NCI-H345 treated with DMSO at 0.1 percent for 48 hours (cell line): ENCODE measurements around the gene NPHP4.
"Not testable (repeated sequence)": the region's sequence is repeated elsewhere in the genome, so short reads cannot be mapped to it uniquely, and the experiment has no call there.

ENCODE experiments used
- DNase-seq: peaks from one replicate; lab custom pipeline; 2025; ENCODE audit not compliant: unreplicated experiment; lab: John Stamatoyannopoulos, UW

The NPHP4 gene

DNA sequence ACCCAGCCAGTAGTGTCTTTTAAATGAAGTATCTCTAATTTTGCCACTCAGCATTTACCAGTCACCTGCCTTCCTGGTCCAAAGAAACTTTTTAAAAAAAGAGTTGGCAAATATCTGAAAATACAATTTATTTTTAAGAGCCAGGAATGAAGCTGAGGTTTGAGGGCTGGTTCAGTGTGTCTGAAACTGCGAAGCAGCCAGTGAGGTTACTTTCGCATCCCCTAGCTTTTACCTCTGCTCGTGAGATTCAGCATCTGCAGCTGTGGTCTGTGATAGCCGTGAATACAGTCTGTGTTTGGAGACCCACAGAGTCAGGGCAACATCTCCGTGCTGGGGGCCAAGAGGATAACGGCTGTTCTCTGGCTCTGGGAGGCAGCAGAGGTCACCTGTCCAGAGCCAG, 32.2 kb upstream of the NPHP4 start:
- no peak for DNase-seq

GRCh38 chr1:6023346-6023745, 31.1 kb upstream of the NPHP4 start:
- no peak for DNase-seq

GRCh38 chr1:6022193-6022592, 30.0 kb upstream of the NPHP4 start:
- DNase-seq: no peak

- no peak for DNase-seq
Observed at GRCh38 chr1:6019166-6019845, 27.1 kb upstream of the NPHP4 start.

DNA sequence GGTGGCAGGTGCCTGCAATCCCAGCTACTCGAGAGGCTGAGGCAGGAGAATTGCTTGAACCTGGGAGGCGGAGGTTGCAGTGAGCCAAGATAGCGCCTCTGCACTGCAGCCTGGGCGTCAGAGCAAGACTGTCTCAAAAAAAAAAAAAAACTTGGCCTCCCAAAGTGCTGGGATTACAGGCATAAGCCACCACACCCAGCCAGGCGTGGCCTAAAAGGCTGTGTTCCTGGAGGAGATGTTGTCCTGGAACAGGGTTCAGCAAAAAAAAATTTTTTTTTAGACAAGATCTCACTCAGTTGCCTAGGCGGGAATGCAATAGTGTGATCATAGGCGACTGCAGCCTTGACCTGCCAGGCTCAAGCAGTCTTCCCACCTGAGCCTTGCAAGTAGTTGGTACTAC, 25.4 kb upstream of the NPHP4 start:
- DNase-seq: not testable (repeated sequence)

GRCh38 chr1:6016191-6016865, 24.1 kb upstream of the NPHP4 start:
- no peak for DNase-seq

GRCh38 chr1:6014130-6014999, 22.1 kb upstream of the NPHP4 start:
- DNase-seq: no peak

DNA sequence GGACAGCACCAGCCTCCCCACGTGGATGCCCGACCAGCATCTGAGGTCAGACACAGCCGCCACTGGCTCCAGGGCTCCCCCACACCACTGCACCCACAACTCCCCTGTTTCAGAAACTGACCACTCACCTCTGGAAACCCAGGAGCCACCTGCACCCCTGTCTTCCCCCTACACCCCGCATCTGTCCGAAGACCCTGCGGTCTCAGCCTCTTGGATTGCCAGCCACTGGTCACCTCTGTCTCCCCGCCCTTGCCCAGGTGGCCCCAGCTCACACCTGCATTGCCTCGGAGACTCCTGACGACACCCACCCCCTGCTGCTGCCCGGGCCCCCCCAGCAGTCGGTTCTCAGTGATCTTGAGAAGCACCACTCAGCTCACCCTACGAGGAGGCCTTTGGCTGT, 21.3 kb upstream of the NPHP4 start:
- DNase-seq: no peak

- no peak for DNase-seq
Observed at GRCh38 chr1:6012529-6013318, 20.5 kb upstream of the NPHP4 start.

- DNase-seq: no peak
Observed at GRCh38 chr1:6011946-6012258, 19.7 kb upstream of the NPHP4 start.

GRCh38 chr1:6011161-6011945, 19.1 kb upstream of the NPHP4 start:
- DNase-seq: no peak

- no peak for DNase-seq
Observed at GRCh38 chr1:6010554-6010953, 18.3 kb upstream of the NPHP4 start.

- DNase-seq: no peak
Observed at GRCh38 chr1:6009120-6010040, 17.2 kb upstream of the NPHP4 start.

- DNase-seq: no peak
Observed at GRCh38 chr1:6008696-6009095, 16.5 kb upstream of the NPHP4 start.

DNA sequence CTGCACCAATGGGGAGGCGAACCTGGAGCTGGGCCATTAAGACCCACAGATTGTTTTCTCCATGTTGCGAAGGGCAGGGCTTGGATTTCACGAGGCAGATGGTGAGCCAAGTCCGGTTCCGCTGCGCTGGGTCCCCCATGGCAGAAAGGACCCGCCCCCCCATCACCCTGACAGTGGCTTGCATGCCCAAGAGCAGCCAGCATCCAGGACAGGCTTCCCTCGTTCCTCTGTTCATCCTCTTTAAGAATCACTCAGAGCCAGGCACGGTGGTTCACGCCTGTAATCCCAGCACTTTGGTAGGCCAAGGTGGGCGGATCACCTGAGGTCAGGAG, 15.8 kb upstream of the NPHP4 start:
- DNase-seq: no peak

GRCh38 chr1:6007318-6008083, 15.3 kb upstream of the NPHP4 start:
- no peak for DNase-seq

GRCh38 chr1:6006882-6007281, 14.7 kb upstream of the NPHP4 start:
- no peak for DNase-seq

DNA sequence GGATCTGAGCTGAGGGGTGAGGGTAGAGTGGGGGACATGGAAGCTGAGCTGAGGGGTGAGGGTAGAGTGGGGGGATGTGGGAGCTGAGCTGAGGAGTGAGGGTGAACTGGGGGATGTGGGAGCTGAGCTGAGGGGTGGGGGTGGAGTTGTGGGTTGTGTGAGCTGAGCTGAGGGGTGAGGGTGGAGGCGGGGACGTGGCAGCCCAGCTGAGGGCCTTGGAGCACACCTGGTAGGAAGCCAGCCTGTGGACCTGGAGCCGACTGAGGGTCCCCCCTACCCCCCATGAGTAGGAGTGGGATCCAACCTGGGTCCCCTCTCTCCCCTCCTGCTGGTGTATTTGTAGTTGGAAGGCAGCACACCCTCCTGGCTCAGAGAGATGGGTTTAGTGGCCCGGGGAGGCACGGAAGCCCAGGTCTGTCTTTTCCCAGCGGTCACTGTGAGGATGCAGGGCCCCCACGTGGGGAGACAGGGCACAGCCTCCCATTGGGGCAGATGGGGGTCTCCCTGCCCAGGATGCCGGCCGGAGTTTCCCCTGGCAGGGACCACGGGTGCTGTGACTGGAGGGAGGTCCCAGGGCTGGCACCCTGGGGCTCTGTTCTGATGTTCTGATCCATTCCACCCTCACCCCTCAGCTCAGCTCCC, 13.2 kb upstream of the NPHP4 start:
- no peak for DNase-seq
